ENCODE measurements around the gene TGFBRAP1. TPM values are rescaled to one million over a fixed set of nuclear protein-coding genes. Genes with fewer than 3 reads are reported as not detected.
A peak's percentile ranks its signal among the peaks of the same experiment; 100 is the strongest.

The TGFBRAP1 gene
- total RNA-seq, 1 experiment from 2014 or later: 26.5 TPM

DNA sequence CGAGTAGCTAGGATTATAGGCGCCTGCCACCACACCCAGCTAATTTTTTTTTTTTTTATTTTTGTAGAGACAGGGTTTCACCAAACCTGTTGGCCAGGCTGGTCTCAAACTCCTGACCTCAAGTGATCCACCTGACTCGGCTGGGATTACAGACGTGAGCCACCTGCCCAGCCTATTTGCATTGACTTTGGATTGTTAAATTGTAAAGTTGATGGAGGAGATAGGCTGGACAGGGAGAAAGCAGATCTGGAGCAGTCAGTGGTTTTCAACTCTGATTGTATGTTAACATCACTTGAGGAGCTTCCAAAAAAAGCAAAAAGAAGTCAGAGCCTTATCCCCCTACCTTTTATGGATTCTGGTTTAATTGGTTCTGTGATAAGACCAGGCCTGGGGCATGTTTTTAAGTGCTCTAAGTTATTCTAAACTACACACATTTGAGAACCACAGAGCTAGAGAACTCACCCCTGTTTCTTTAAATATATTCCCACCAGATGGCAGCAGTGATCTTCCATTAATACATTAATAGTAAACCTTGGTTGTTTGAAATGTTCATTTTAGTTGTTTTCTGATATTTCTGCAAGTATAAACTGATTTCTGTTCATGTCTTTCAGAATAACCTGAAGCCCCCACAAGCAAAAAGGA lies 15.3 kb upstream of the TGFBRAP1 start:
- Histone ChIP-seq H4K20me1 (ENCODE audit: low read length) (no peaks in the 10 kb centered on the region), H3K9me2 (replicated peaks; ENCODE audit: low read length) (no peaks in the 10 kb centered on the region), H3K4me2 (ENCODE audit: low read length) (no peak overlapping the region), H3F3A (ENCODE audit: low read length, unreplicated experiment) (no peaks in the 10 kb centered on the region), H2AFZ (ENCODE audit: low read length) (no peak overlapping the region), H3K9me3 (ENCODE audit: low read length) (no peaks in the 10 kb centered on the region), H3K36me3 (ENCODE audit: low read depth, low read length) (peaks cover 63% of the 10 kb centered on the region), H3K27me3 (ENCODE audit: low read length) (no peaks in the 10 kb centered on the region), H3K79me2 (ENCODE audit: low read length) (peaks cover 19% of the 10 kb centered on the region), H3K9ac (ENCODE audit: low read length) (no peak overlapping the region), H3K4me1 (ENCODE audit: insufficient read depth, low read length) (no peaks in the 10 kb centered on the region), H3K27ac (ENCODE audit: low read length) (no peak overlapping the region), H3K4me3 (ENCODE audit: low read length) (no peak overlapping the region)
- intact Hi-C loops (cut with micrococcal nuclease): loop anchor here (1.0 kb wide), 2 partner anchors 176 to 200 kb away; no protein-coding TSS in a partner anchor
- CTCF ChIA-PET: interaction anchor here (0.5 to 1.4 kb wide), 5 partner anchors 59 to 306 kb away, joined by 3 to 8 read pairs (median 4); no protein-coding TSS in a partner anchor
- BruUV-seq (replicated peaks): no TSS peak
- ATAC-seq (peak; percentile 70), DNase-seq (peak; percentile 77)
- TF ChIP-seq EZH2phosphoT487 (IDR thresholded peaks at IDR 0.05; ENCODE audit: borderline replicate concordance, low read length) (no peak), EZH2 (IDR thresholded peaks at IDR 0.05; ENCODE audit: low read length, unreplicated experiment) (no peak)
- TF ChIP-seq, protein P1, sequence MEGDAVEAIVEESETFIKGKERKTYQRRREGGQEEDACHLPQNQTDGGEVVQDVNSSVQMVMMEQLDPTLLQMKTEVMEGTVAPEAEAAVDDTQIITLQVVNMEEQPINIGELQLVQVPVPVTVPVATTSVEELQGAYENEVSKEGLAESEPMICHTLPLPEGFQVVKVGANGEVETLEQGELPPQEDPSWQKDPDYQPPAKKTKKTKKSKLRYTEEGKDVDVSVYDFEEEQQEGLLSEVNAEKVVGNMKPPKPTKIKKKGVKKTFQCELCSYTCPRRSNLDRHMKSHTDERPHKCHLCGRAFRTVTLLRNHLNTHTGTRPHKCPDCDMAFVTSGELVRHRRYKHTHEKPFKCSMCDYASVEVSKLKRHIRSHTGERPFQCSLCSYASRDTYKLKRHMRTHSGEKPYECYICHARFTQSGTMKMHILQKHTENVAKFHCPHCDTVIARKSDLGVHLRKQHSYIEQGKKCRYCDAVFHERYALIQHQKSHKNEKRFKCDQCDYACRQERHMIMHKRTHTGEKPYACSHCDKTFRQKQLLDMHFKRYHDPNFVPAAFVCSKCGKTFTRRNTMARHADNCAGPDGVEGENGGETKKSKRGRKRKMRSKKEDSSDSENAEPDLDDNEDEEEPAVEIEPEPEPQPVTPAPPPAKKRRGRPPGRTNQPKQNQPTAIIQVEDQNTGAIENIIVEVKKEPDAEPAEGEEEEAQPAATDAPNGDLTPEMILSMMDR (conservative IDR thresholded peaks at IDR 0.05; ENCODE audit: low read depth, low read length): peak; percentile 75
- POLR2A ChIA-PET (ENCODE audit: unreplicated experiment): no interaction called here

DNA sequence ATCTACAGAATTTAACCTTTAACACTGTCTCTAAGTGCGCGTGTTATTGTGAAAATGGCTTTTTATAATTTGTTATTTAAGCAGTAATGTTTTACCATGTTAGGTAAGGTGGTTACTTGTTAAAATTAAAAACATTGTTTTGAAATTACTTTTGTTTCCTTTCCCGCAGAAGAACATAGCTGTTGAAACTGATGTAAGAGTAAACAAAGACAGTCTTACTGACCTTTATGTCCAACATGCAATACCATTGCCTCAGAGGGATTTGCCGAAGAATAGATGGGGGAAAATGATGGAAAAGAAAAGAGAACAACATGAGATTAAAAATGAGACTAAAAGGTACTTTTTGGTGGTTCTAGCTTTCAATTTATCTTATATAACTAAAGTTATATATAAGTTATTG lies 9.9 kb upstream of the TGFBRAP1 start:
- Histone ChIP-seq H3K4me1 (ENCODE audit: insufficient read depth, low read length) (peaks cover 18% of the 10 kb centered on the region), H3K9ac (ENCODE audit: low read length) (peak overlapping the region; percentile 99), H3K36me3 (ENCODE audit: low read depth, low read length) (peaks cover 35% of the 10 kb centered on the region), H3K4me3 (ENCODE audit: low read length) (peak overlapping the region; percentile 100), H2AFZ (ENCODE audit: low read length) (no peak overlapping the region), H3K9me2 (replicated peaks; ENCODE audit: low read length) (no peaks in the 10 kb centered on the region), H3K9me3 (ENCODE audit: low read length) (no peaks in the 10 kb centered on the region), H3K27me3 (ENCODE audit: low read length) (no peaks in the 10 kb centered on the region), H3K4me2 (ENCODE audit: low read length) (peak overlapping the region; percentile 100), H3K79me2 (ENCODE audit: low read length) (peaks cover 58% of the 10 kb centered on the region), H3F3A (ENCODE audit: low read length, unreplicated experiment) (no peaks in the 10 kb centered on the region), H3K27ac (ENCODE audit: low read length) (no peak overlapping the region), H4K20me1 (ENCODE audit: low read length) (peaks cover 9% of the 10 kb centered on the region; the same call in 1 of the 2 replicates)
- intact Hi-C loops (cut with micrococcal nuclease): no loop called here
- TF ChIP-seq EZH2phosphoT487 (IDR thresholded peaks at IDR 0.05; ENCODE audit: borderline replicate concordance, low read length) (no peak), EZH2 (IDR thresholded peaks at IDR 0.05; ENCODE audit: low read length, unreplicated experiment) (no peak)
- TF ChIP-seq, protein P1 (conservative IDR thresholded peaks at IDR 0.05; ENCODE audit: low read depth, low read length): no peak
- no peak for ATAC-seq
- ChIA-PET CTCF (no interaction called here), POLR2A (ENCODE audit: unreplicated experiment) (no interaction called here)
- no peak for DNase-seq
- no TSS peak for BruUV-seq (replicated peaks)

DNA sequence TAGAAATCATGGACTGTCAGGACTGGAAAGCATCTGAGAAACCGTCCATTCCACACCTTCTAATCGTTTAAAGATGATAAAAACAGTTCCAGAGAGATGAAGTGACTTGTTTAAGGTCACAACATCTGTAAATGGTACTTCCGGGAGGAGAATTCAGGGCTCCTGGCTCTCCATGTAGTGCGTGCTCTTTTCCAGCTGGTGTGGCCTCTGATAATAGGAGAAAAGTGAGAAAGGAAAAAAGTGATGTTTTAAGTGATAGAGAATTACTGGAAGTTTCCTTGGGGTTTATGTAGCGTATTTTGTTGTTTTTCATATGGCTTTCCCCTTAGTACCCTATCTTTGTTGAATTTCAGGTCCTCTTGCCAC lies 8.5 kb upstream of the TGFBRAP1 start:
- Histone ChIP-seq H3K9me3 (ENCODE audit: low read length) (no peaks in the 10 kb centered on the region), H4K20me1 (ENCODE audit: low read length) (peaks cover 9% of the 10 kb centered on the region; the same call in 1 of the 2 replicates), H3K9me2 (replicated peaks; ENCODE audit: low read length) (no peaks in the 10 kb centered on the region), H3K4me1 (ENCODE audit: insufficient read depth, low read length) (peaks cover 18% of the 10 kb centered on the region), H3K27ac (ENCODE audit: low read length) (no peak overlapping the region), H3K9ac (ENCODE audit: low read length) (peak overlapping the region; percentile 99), H3K79me2 (ENCODE audit: low read length) (peaks cover 58% of the 10 kb centered on the region), H3K4me2 (ENCODE audit: low read length) (peak overlapping the region; percentile 100), H3K27me3 (ENCODE audit: low read length) (no peaks in the 10 kb centered on the region), H3F3A (ENCODE audit: low read length, unreplicated experiment) (no peaks in the 10 kb centered on the region), H3K4me3 (ENCODE audit: low read length) (peak overlapping the region; percentile 100), H3K36me3 (ENCODE audit: low read depth, low read length) (peaks cover 30% of the 10 kb centered on the region), H2AFZ (ENCODE audit: low read length) (peak overlapping the region; percentile 72)
- DNase-seq (no peak), ATAC-seq (peak; percentile 30)
- BruUV-seq (replicated peaks): TSS peak; percentile 52
- CTCF ChIA-PET: no interaction called here
- TF ChIP-seq EZH2 (IDR thresholded peaks at IDR 0.05; ENCODE audit: low read length, unreplicated experiment): no peak
- TF ChIP-seq, protein P1 (conservative IDR thresholded peaks at IDR 0.05; ENCODE audit: low read depth, low read length): no peak
- TF ChIP-seq EZH2phosphoT487 (IDR thresholded peaks at IDR 0.05; ENCODE audit: borderline replicate concordance, low read length): no peak
- POLR2A ChIA-PET (ENCODE audit: unreplicated experiment): no interaction called here
- intact Hi-C loops (cut with micrococcal nuclease): no loop called here

Data from PC-3 (cell line).